K562 (cell line): ENCODE measurements around the gene PLCL1. TPM values are rescaled to one million over a fixed set of nuclear protein-coding genes. Genes with fewer than 3 reads are reported as not detected.

Experiments used
- ATAC-seq: fragments of 200-7000 bp; cut with Tn5 transposase; 3 replicates; pipeline ENCODE4 v1.9.1; 2020; ENCODE audit warnings: moderate library complexity
- BruUV-seq: library from RNA; stranded (reverse); fragments of 400-500 nt; replicated peaks from 2 replicates; lab custom pipeline; 2021; lab: Mats Ljungman, UMichigan
- CTCF ChIA-PET: fragments of 300-600 bp; formaldehyde crosslinking; extraction: SDS; loops from one replicate; lab custom pipeline; 2021; ENCODE audit warnings: low intra/inter-chr PET ratio; lab: Yijun Ruan, JAX
- POLR2A ChIA-PET: fragments of 300-600, 350-650 bp; sonication (Branson Sonifier 250); formaldehyde crosslinking; extraction: SDS; loops from one replicate; lab custom pipeline; 2021; ENCODE audit warnings: antibody characterized with exemption, inconsistent platforms; lab: Yijun Ruan, JAX
- DNase-seq, 4 experiments: peaks; one replicate each; pipeline versions ENCODE4 v3.0.0 to v3.0.0-alpha.2; 2011 to 2018; ENCODE audit warnings: low spot score in 3 of 4, mixed read lengths in 3 of 4; ENCODE audit errors: extremely low read depth in 1 of 4
- FAIRE-seq: peaks from 2 replicates; lab custom pipeline; 2011; peaks lifted over from hg19 to GRCh38; lab: Jason Lieb, UNC
- H2AFZ ChIP-seq: 2 replicates; pipeline ENCODE4 v1.6.0; 2011; ENCODE audit warnings: low read depth, low read length, control low read depth, inconsistent platforms
- H3K27ac ChIP-seq: fragments of 200-600 bp; 3 replicates; pipeline ENCODE4 v1.8.0; 2011; ENCODE audit warnings: low read depth, mild to moderate bottlenecking, control low read depth, inconsistent platforms, low read length, moderate library complexity, mixed read lengths; ENCODE audit errors: extremely low read depth
- H3K27me3 ChIP-seq, 2 experiments: fragments of 300-600 bp in 1 of 2; 2 replicates in 1 of 2; 3 replicates in 1 of 2; pipeline versions ENCODE4 v1.6.0 to v1.8.0; 2011; ENCODE audit warnings: inconsistent platforms in 2 of 2, low read length in 2 of 2, mild to moderate bottlenecking in 1 of 2, mixed read lengths in 1 of 2, moderate library complexity in 1 of 2; ENCODE audit not compliant: control insufficient read depth in 2 of 2, insufficient read depth in 2 of 2
- H3K36me3 ChIP-seq: fragments of 300-600 bp; 3 replicates; pipeline ENCODE4 v1.8.0; 2011; ENCODE audit warnings: mild to moderate bottlenecking, low read length, inconsistent platforms; ENCODE audit not compliant: control insufficient read depth, insufficient read depth
- H3K4me1 ChIP-seq, 2 experiments: fragments of 200-600 bp in 1 of 2; replicated peaks in 1 of 2; 2 replicates in 1 of 2; 3 replicates in 1 of 2; pipeline versions ENCODE4 v1.5.1 to v1.8.0; 2011; ENCODE audit warnings: inconsistent platforms in 2 of 2, low read length in 2 of 2, mild to moderate bottlenecking in 1 of 2, mixed read lengths in 1 of 2, moderate library complexity in 1 of 2; ENCODE audit not compliant: control insufficient read depth in 2 of 2, insufficient read depth in 2 of 2
- H3K4me2 ChIP-seq: 2 replicates; pipeline ENCODE4 v1.6.1; 2011; ENCODE audit warnings: low read length, control low read depth, inconsistent platforms, mixed read lengths; ENCODE audit not compliant: insufficient read depth
- H3K4me3 ChIP-seq: fragments of 200-600 bp; sonication (generic), shearing (Covaris generic); 2 replicates; pipeline ENCODE4 v1.5.1; 2016; ENCODE audit warnings: control low read depth, inconsistent platforms
- H3K79me2 ChIP-seq: fragments of 200-600 bp; 3 replicates; pipeline ENCODE4 v1.8.0; 2011; ENCODE audit warnings: low read length, inconsistent platforms; ENCODE audit not compliant: control insufficient read depth, insufficient read depth
- H3K9ac ChIP-seq, 2 experiments: 2 replicates each; pipeline versions ENCODE4 v1.6.0 to v1.6.1; 2011; ENCODE audit warnings: low read depth in 2 of 2, low read length in 2 of 2, control low read depth in 1 of 2, inconsistent platforms in 1 of 2, mild to moderate bottlenecking in 1 of 2, mixed read lengths in 1 of 2; ENCODE audit not compliant: insufficient read depth in 1 of 2
- H3K9me1 ChIP-seq: one replicate; pipeline ENCODE4 v1.6.0; 2011; ENCODE audit warnings: inconsistent platforms, mild to moderate bottlenecking, low read length, moderate library complexity; ENCODE audit not compliant: control insufficient read depth, insufficient read depth
- H3K9me3 ChIP-seq: replicated peaks from 2 replicates; pipeline ENCODE4 v1.5.1; 2011; ENCODE audit warnings: low read depth, low read length, inconsistent platforms; ENCODE audit not compliant: control insufficient read depth, insufficient read depth
- H4K20me1 ChIP-seq: replicated peaks from 2 replicates; pipeline ENCODE4 v1.6.1; 2011; ENCODE audit warnings: low read length, inconsistent platforms, mixed read lengths; ENCODE audit not compliant: control insufficient read depth, insufficient read depth
- FIP1L1 ChIP-seq: fragments of 200-400 bp; formaldehyde crosslinking; IDR thresholded peaks from 2 replicates; pipeline ENCODE4 v1.6.1; 2018; ENCODE audit warnings: mild to moderate bottlenecking, low read depth, low read length; ENCODE audit not compliant: poor library complexity, severe bottlenecking
- GABPA ChIP-seq: fragments of 200-800 bp; sonication (Bioruptor generic); conservative IDR thresholded peaks from 2 replicates; pipeline ENCODE4 v1.6.1; 2016; ENCODE audit warnings: low read depth, missing genetic modification characterization, missing compliant biosample characterization
- HNRNPK ChIP-seq: fragments of 200-400 bp; formaldehyde crosslinking; IDR thresholded peaks from one replicate; pipeline ENCODE4 v1.6.1; 2018; ENCODE audit warnings: mild to moderate bottlenecking, low read depth, low read length; ENCODE audit not compliant: poor library complexity, severe bottlenecking
- HOXB6 ChIP-seq: fragments of 250-450 bp; sonication (Bioruptor Pico); IDR thresholded peaks from 2 replicates; pipeline ENCODE4 v1.5.1; 2022; ENCODE audit warnings: mild to moderate bottlenecking, borderline replicate concordance
- KAT7 ChIP-seq: sonication (generic); formaldehyde crosslinking; IDR thresholded peaks from 2 replicates; pipeline ENCODE4 v1.8.0; 2022; ENCODE audit warnings: missing genetic modification reagents, mild to moderate bottlenecking, borderline replicate concordance
- PHTF2 ChIP-seq: fragments of 250-450 bp; sonication (Bioruptor Pico); IDR thresholded peaks from 2 replicates; pipeline ENCODE4 v1.5.0; 2021; ENCODE audit warnings: mild to moderate bottlenecking
- RAD51 ChIP-seq: fragments of 450-650 bp; IDR thresholded peaks from 2 replicates; pipeline ENCODE4 v1.7.1; 2016; ENCODE audit warnings: low read depth, mild to moderate bottlenecking, borderline replicate concordance
- RB1 ChIP-seq: fragments of 450-650 bp; IDR thresholded peaks from 2 replicates; pipeline ENCODE4 v1.6.1; 2017; ENCODE audit warnings: low read depth, mild to moderate bottlenecking
- RBM15 ChIP-seq: fragments of 200-400 bp; formaldehyde crosslinking; IDR thresholded peaks from 2 replicates; pipeline ENCODE4 v1.6.1; 2018; ENCODE audit warnings: mild to moderate bottlenecking, low read length, moderate library complexity; ENCODE audit not compliant: insufficient read depth
- SMAD1 ChIP-seq: fragments of 150-350 bp; IDR thresholded peaks from 2 replicates; pipeline ENCODE4 v1.6.1; 2014; ENCODE audit warnings: low read length, low read depth; ENCODE audit not compliant: partially characterized antibody
- SMARCA4 ChIP-seq: fragments of 450-650 bp; IDR thresholded peaks from 2 replicates; pipeline ENCODE4 v1.6.1; 2016
- SMARCE1 ChIP-seq: fragments of 450-650 bp; IDR thresholded peaks from 2 replicates; pipeline ENCODE4 v1.7.1; 2016; ENCODE audit warnings: mild to moderate bottlenecking
- WHSC1 ChIP-seq: IDR thresholded peaks from one replicate; pipeline ENCODE4 v1.6.1; 2012; ENCODE audit warnings: low read length, control low read depth, inconsistent platforms
- ZFPM2 ChIP-seq: fragments of 250-450 bp; sonication (Bioruptor Pico); IDR thresholded peaks from 2 replicates; pipeline ENCODE4 v1.5.1; 2022; ENCODE audit warnings: mild to moderate bottlenecking
- ZNF212 ChIP-seq: fragments of 450-650 bp; formaldehyde crosslinking; IDR thresholded peaks from 2 replicates; pipeline ENCODE4 v1.4.0; 2020; ENCODE audit warnings: mild to moderate bottlenecking
- ZNF24 ChIP-seq: fragments of 450-650 bp; IDR thresholded peaks from 2 replicates; pipeline ENCODE4 v1.6.1; 2016
- ZNF274 ChIP-seq: IDR thresholded peaks from 2 replicates; pipeline ENCODE4 v1.6.1; 2011; ENCODE audit warnings: low read depth, mild to moderate bottlenecking, low read length, moderate library complexity, borderline replicate concordance
- ZNF699 ChIP-seq: fragments of 250-450 bp; sonication (Bioruptor Pico); IDR thresholded peaks from 2 replicates; pipeline ENCODE4 v1.8.0; 2021; ENCODE audit warnings: mild to moderate bottlenecking, moderate library complexity; ENCODE audit not compliant: insufficient replicate concordance
- WGBS: fragments of 100-300 bp; shearing (Covaris generic); methylation state at CpG from one replicate; pipeline ENCODE4 v1.1.6; 2016; ENCODE audit warnings: low coverage, mixed read lengths; ENCODE audit not compliant: insufficient coverage; ENCODE audit errors: missing lambda C conversion rate; 5-methylcytosine and 5-hydroxymethylcytosine counted together
- in situ Hi-C: fragments of 300-500 bp; cut with MboI; formaldehyde crosslinking; loops from 4 replicates; pipeline ENCODE4 v1.15.0; 2018; ENCODE audit warnings: inconsistent platforms, mixed read lengths
- intact Hi-C: fragments of 100-400 bp; cut with micrococcal nuclease; formaldehyde crosslinking; loops from 2 replicates; pipeline ENCODE4 v1.14.2; 2022
- polyA plus RNA-seq, 8 experiments: library from polyadenylated mRNA; depleted of rRNA in 4 of 8; stranded (reverse) in 5 of 8; unstranded in 3 of 8; fragments of >200 nt; fragmentation: Nextera tagmentation in 2 of 8; fragmentation: Illumina TruSeq in 1 of 8; extraction: Ambion mirVana in 2 of 8; extraction: Trizol in 1 of 8; gene quantifications; 2 replicates each; pipeline versions ENCODE4 v1.2.1 to v1.2.3, GENCODE V29; 2011 to 2014; ENCODE audit warnings: inconsistent platforms in 1 of 8, missing spikeins in 1 of 8
- total RNA-seq, 7 experiments: library from RNA; depleted of rRNA in 6 of 7; stranded (reverse); fragments of >200 nt in 6 of 7; fragmentation: Illumina TruSeq in 2 of 7; extraction: Trizol in 2 of 7; gene quantifications; 2 replicates each; pipeline versions ENCODE4 v1.2.1 to v1.2.3, GENCODE V29; 2011 to 2021; ENCODE audit warnings: low replicate concordance in 1 of 7
- TF ChIP-seq, protein P1 (sequence below): fragments of 250-450 bp; sonication (Bioruptor Pico); IDR thresholded peaks from 2 replicates; pipeline ENCODE4 v1.8.0; 2022; ENCODE audit warnings: moderate library complexity, mild to moderate bottlenecking, inconsistent platforms
- TF ChIP-seq, protein P2 (sequence below): fragments of 250-450 bp; sonication (Bioruptor Pico); IDR thresholded peaks from 2 replicates; pipeline ENCODE4 v1.4.0; 2020; ENCODE audit warnings: borderline replicate concordance

The PLCL1 gene
- total and polyA plus RNA-seq, 9 of the 15 experiments (the other 6 are each of a cell fraction or from before 2014, with no cell fraction given), result 2.0 to 17.7 (median 8.6) TPM

DNA sequence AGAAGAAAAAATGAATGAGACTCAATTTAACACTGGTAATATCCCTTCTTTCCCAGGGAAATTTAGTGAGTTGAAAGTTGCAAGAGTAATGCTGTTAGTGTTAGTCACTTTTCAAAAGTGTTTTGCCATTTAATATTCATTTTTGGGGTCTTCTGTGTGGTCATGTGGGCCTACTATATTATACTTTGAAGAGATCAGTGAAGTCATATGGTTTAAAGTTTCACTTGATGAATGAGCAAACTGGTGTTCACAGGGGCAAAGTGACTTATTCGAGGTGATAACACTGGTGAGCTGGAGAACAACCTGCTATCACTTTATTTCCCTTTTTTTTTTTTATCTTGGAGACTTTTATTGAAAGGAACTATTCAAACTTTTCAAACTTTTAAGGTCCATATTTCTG, 196.0 kb downstream of the PLCL1 start (continued):
- TF ChIP-seq, protein P1, sequence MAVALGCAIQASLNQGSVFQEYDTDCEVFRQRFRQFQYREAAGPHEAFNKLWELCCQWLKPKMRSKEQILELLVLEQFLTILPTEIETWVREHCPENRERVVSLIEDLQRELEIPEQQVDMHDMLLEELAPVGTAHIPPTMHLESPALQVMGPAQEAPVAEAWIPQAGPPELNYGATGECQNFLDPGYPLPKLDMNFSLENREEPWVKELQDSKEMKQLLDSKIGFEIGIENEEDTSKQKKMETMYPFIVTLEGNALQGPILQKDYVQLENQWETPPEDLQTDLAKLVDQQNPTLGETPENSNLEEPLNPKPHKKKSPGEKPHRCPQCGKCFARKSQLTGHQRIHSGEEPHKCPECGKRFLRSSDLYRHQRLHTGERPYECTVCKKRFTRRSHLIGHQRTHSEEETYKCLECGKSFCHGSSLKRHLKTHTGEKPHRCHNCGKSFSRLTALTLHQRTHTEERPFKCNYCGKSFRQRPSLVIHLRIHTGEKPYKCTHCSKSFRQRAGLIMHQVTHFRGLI (CRISPR knock-in tag), result no peak

DNA sequence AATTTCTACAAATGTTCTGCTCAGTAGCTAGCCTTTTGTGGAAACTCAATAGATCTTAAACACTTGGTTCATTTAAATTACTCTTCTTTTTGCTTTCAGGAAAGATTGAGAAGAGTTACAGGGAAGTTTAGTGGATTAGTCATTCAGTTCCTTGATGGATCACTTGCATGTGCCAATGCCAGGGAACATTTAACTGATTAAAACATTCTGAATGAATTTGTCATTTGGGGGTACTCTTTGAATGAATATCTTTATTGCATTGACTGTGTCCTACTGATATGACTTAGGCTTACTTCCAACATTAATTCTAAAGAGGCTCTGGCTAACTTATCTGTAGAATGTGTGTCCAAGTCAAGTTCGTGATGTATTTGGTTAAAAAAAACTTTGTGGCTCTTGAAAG, 199.8 kb downstream of the PLCL1 start:
- DNase-seq (no peak), FAIRE-seq (peak; percentile 26), ATAC-seq (no peak)
- no peak overlapping the region for H3K4me3 ChIP-seq
- H3K4me2 ChIP-seq, result no peak overlapping the region
- no peaks in the 10 kb centered on the region for H4K20me1 ChIP-seq
- POLR2A ChIA-PET, result interaction anchor here (0.9 kb wide), 1 partner anchor 14 kb away, joined by 3 read pairs; no protein-coding TSS in a partner anchor
- CTCF ChIA-PET, result no interaction called here
- H2AFZ ChIP-seq, result no peak overlapping the region
- no peak overlapping the region for H3K27ac ChIP-seq
- peaks cover 0 to 22% of the 10 kb centered on the region in 2 experiments; a peak in 4 of 5 replicates for H3K4me1 ChIP-seq
- no peak for TF ChIP-seq RB1
- TF ChIP-seq ZNF212 (CRISPR knock-in tag), result no peak
- TF ChIP-seq SMAD1, result no peak
- no peak for TF ChIP-seq HOXB6 (CRISPR knock-in tag)
- TF ChIP-seq FIP1L1, result no peak
- TF ChIP-seq SMARCE1, result no peak
- no peak for TF ChIP-seq HNRNPK
- TF ChIP-seq, protein P2, sequence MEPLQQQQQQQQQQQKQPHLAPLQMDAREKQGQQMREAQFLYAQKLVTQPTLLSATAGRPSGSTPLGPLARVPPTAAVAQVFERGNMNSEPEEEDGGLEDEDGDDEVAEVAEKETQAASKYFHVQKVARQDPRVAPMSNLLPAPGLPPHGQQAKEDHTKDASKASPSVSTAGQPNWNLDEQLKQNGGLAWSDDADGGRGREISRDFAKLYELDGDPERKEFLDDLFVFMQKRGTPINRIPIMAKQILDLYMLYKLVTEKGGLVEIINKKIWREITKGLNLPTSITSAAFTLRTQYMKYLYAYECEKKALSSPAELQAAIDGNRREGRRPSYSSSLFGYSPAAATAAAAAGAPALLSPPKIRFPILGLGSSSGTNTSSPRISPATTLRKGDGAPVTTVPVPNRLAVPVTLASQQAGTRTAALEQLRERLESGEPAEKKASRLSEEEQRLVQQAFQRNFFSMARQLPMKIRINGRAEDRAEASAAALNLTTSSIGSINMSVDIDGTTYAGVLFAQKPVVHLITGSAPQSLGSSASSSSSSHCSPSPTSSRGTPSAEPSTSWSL (CRISPR knock-in tag), result no peak
- TF ChIP-seq SMARCA4, result no peak
- no peak for TF ChIP-seq GABPA (tag)
- no peak for TF ChIP-seq RAD51
- TF ChIP-seq RBM15, result no peak
- TF ChIP-seq ZNF274, result no peak
- TF ChIP-seq KAT7 (CRISPR knock-in tag), result no peak
- TF ChIP-seq WHSC1, result no peak
- no peak for TF ChIP-seq ZFPM2 (CRISPR knock-in tag)
- TF ChIP-seq PHTF2, result no peak
- no peak for TF ChIP-seq ZNF24
- TF ChIP-seq ZNF699 (CRISPR knock-in tag), result no peak
- no TSS peak for BruUV-seq
- peaks cover 49% of the 10 kb centered on the region; the same call in 2 of the 3 replicates for H3K79me2 ChIP-seq
- no peaks in the 10 kb centered on the region for H3K9me1 ChIP-seq
- H3K9me3 ChIP-seq, result no peaks in the 10 kb centered on the region; the same call in 1 of the 2 replicates
- H3K9ac ChIP-seq, result no peak overlapping the region
- intact Hi-C loops (no loop called here), in situ Hi-C loops (no loop called here)
- 0% methylated on average over 1 of the region's 1 CpG for WGBS
- no peaks in the 10 kb centered on the region for H3K36me3 ChIP-seq
- H3K27me3 ChIP-seq, result no peaks in the 10 kb centered on the region
